ENCODE measurements around the gene EP400.

DNA sequence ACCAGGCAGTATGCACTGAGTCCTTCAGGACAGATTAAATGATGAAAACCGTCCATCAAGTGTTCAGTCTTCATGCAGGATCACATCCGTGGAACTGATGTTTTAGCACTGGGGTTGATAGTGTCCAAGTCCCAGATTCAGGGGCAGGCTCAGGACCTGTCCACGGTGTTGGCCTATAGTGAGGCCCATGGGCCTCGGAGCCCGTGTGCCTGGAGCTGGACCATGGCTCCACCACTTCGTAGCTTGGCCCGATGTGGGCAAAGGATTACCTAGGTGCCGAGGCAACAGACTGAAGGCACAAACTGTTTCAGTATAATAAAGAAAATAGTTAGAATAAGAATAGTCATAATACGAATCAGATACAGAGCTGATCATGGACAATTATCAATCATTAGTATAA, 152.6 kb downstream of the EP400 start:
- TF ChIP-seq, protein P1, sequence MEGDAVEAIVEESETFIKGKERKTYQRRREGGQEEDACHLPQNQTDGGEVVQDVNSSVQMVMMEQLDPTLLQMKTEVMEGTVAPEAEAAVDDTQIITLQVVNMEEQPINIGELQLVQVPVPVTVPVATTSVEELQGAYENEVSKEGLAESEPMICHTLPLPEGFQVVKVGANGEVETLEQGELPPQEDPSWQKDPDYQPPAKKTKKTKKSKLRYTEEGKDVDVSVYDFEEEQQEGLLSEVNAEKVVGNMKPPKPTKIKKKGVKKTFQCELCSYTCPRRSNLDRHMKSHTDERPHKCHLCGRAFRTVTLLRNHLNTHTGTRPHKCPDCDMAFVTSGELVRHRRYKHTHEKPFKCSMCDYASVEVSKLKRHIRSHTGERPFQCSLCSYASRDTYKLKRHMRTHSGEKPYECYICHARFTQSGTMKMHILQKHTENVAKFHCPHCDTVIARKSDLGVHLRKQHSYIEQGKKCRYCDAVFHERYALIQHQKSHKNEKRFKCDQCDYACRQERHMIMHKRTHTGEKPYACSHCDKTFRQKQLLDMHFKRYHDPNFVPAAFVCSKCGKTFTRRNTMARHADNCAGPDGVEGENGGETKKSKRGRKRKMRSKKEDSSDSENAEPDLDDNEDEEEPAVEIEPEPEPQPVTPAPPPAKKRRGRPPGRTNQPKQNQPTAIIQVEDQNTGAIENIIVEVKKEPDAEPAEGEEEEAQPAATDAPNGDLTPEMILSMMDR (IDR thresholded peaks at IDR 0.05) = no peak
- no peak for TF ChIP-seq EP300 (IDR thresholded peaks at IDR 0.05)

All from gastroesophageal sphincter (tissue), 3 donors.